ENCODE results near the gene UCHL3.

DNA sequence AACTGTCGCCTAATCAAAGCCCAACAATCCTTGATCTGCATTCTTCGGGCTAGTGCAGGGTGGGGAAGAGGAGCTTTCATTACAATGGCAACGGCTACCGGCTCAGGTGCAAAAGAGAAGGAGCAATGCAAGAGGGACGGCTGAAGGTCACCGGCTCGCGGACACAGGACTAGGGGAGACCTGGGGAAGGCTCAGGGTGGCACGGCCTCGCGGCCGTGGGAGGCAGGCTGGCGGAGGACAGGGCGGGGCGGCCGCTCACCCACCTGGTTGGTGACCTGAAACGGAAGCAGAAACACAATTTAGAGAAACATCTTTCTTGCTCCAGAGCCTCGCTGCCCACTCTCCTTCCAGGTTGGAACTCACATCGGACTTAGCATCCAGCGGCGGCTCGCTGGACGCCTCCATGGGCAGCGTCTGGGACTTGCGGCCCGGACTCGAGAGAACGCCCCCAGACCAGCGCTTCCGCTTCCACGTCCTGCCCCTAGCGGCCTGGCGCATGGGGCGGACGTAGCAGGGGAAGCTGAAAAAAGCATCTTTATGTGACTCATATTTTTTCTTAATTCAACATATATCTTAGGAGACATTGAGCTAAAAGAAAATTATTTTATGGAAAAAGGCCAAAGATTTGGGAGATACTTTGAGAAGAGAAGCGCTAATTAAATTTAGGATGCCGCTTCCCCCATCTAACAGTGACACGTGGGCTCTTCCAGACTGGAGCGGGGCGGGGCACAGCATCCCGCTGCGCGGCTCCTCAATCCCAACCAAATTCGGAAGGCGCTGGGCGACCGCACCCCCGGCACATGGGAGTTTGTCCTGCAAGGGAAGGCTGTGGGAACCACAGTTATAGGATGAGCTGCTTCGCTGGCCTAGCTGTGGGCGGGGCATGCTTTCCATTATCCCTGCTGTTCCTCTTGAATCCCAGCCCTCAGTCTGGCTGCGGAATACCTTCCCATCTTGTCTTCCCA, 11.9 kb upstream of the UCHL3 start, which contains the start of gene COMMD6:
- TF ChIP-seq, protein P1, sequence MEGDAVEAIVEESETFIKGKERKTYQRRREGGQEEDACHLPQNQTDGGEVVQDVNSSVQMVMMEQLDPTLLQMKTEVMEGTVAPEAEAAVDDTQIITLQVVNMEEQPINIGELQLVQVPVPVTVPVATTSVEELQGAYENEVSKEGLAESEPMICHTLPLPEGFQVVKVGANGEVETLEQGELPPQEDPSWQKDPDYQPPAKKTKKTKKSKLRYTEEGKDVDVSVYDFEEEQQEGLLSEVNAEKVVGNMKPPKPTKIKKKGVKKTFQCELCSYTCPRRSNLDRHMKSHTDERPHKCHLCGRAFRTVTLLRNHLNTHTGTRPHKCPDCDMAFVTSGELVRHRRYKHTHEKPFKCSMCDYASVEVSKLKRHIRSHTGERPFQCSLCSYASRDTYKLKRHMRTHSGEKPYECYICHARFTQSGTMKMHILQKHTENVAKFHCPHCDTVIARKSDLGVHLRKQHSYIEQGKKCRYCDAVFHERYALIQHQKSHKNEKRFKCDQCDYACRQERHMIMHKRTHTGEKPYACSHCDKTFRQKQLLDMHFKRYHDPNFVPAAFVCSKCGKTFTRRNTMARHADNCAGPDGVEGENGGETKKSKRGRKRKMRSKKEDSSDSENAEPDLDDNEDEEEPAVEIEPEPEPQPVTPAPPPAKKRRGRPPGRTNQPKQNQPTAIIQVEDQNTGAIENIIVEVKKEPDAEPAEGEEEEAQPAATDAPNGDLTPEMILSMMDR (IDR thresholded peaks at IDR 0.05): peak; percentile 18 to 83 (median 67)
- peak; percentile 56 to 65 for TF ChIP-seq POLR2A (IDR thresholded peaks at IDR 0.05)
